ENCODE results near the gene TET2.

Gene TET2

GRCh38 chr4:105304085-105304484, 157.4 kb downstream of the TET2 start:
- DNase-seq: no peak

DNA sequence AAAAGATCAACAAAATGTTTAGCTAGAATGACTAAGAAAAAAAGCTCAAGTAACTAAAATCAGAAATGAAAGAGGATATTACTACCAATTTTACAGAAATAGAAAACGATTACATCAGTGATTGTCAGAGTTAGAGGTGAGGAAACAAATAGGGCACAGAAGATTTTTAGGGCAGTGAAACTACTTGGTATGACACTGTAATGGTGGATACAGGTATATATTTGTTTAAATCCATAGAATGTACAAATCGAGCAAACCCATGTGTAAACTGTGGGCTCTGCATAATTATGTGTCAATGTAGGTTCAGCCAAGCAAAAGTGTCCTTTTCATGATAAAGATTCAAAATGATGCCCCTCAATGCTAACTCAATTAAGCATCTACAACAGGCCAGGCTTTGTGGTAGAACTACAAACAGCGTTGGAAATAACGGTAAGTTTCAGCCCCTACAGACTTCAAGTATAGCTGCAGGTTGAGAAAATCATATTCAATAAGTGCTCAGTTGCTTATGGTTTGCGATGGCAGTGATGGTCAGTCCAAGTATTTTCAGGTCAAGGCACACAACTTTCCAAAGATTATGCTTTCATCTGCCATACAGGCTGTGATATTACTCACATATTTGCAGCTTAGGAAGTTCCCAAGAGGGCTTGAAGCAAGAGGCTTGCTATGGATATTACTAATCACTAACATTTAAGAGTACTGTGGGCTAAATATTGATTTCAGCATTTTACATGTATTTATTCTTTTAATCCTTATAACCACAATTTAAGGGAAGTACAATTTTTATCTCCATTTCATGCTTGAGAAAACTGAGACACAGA, 158.6 kb downstream of the TET2 start:
- no peak for DNase-seq

DNA sequence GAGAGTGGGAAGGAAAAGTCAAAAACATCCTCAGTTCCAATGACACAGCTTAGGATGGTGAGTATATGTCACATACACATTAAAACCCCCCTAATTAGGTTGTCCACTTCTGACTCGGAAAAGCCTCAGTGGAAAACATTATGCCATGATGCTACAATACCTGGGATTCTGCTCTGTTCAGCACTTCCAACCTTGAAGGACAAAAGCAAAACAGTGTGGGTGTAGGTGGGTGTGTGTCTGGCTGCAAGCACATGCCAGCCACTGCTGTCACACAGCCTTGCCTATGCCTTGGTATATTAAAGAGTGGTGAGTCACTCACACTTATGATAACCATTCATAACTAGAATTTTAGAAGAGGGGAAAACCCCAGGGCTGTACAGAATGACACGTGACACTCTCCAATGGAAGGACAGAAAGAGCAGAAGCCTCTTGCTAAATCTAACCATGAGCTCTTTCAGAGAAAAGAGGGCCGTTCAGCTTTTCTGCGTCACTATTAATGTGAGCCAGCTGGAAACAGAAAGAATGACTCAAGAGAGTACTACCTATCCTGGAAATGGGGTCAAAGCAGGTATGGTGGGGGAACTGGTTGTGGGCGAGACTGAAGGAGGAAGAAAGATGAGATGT, 159.6 kb downstream of the TET2 start:
- peak; percentile 35 to 47 for DNase-seq

GRCh38 chr4:105306820-105307219, 160.1 kb downstream of the TET2 start:
- DNase-seq: no peak

DNA sequence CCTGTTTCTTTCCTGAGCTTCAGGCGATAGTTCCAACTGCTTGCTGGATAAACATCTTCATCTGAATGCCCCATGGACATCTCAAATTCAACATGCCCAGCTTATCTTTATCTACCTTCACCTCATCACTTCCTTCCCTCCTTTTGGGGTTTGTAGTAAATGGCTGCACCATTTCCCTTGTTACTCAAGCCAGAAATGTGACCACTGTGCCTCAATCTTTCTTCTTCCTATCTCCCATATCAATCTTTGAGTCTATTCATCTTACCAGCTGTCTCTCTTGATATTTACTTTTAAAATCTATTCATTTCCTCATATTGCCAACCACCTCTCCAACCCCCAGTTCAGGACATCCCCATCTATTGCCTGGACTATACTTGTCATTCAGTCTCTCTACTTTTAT, 171.8 kb downstream of the TET2 start:
- no peak for DNase-seq

DNA sequence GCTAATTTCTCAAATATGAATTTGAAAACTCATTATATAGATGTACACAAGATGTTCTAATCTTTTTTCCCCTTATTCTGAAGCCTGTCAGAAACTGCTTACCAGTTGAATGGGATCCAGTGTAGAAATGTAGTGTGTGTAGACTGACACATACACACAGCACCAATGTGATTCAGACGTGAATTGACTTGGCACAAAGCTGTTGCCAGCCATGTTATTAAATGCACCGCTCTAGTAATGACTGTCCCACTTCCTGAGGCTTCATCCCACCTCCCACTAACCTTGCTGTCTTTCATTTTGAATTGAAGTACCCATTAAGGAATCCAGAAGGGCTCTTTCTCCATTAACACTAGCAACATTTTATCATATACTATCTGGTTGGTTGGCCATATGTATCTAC, 180.5 kb downstream of the TET2 start:
- no peak for DNase-seq

- no peak for DNase-seq
Measured at GRCh38 chr4:105327956-105328355, 181.3 kb downstream of the TET2 start.

GRCh38 chr4:105329081-105329480, 182.4 kb downstream of the TET2 start:
- no peak for DNase-seq

Measured in activated CD4-positive, alpha-beta T cell treated with anti-CD3 and anti-CD28 coated beads, Interleukin-2, amount 50 U/mL, for 4 hours (primary cell).